HepG2 (cell line): ENCODE results near the gene CTDSP1. TPM values are rescaled to one million over a fixed set of nuclear protein-coding genes. Genes with fewer than 3 reads are reported as not detected.

ENCODE experiments used
- FOSL1 ChIP-seq: sonication (generic); formaldehyde crosslinking; IDR thresholded peaks from 2 replicates; pipeline ENCODE4 v1.9.0; 2021; ENCODE audit warnings: missing genetic modification reagents, borderline replicate concordance
- MEF2D ChIP-seq: sonication (generic); formaldehyde crosslinking; IDR thresholded peaks from 2 replicates; pipeline ENCODE4 v1.5.1; 2020; ENCODE audit warnings: mild to moderate bottlenecking, missing genetic modification reagents
- NFIB ChIP-seq: sonication (generic); formaldehyde crosslinking; IDR thresholded peaks from 2 replicates; pipeline ENCODE4 v1.9.0; 2021; ENCODE audit warnings: missing genetic modification reagents, mild to moderate bottlenecking, borderline replicate concordance
- RXRB ChIP-seq: IDR thresholded peaks from 2 replicates; pipeline ENCODE4 v1.6.1; 2016; ENCODE audit warnings: borderline replicate concordance, missing genetic modification reagents, missing compliant biosample characterization
- SNAPC4 ChIP-seq: sonication (generic); formaldehyde crosslinking; IDR thresholded peaks from 2 replicates; pipeline ENCODE4 v1.4.0; 2020; ENCODE audit warnings: mild to moderate bottlenecking, missing genetic modification reagents
- ZBTB10 ChIP-seq: sonication (generic); formaldehyde crosslinking; IDR thresholded peaks from 2 replicates; pipeline ENCODE4 v1.4.0; 2020; ENCODE audit warnings: missing genetic modification reagents, borderline replicate concordance
- ZNF792 ChIP-seq: IDR thresholded peaks from 2 replicates; pipeline ENCODE4 v1.6.1; 2016
- ZSCAN12 ChIP-seq: sonication (generic); formaldehyde crosslinking; IDR thresholded peaks from 2 replicates; pipeline ENCODE4 v1.9.0; 2021; ENCODE audit warnings: mild to moderate bottlenecking, missing genetic modification reagents
- polyA plus RNA-seq, 8 experiments: library from polyadenylated mRNA; depleted of rRNA in 3 of 8; stranded (reverse) in 7 of 8; unstranded in 1 of 8; fragments of >200 nt; fragmentation: Illumina TruSeq in 4 of 8; extraction: Trizol in 4 of 8; gene quantifications; 2 replicates each; pipeline versions ENCODE4 v1.2.1 to v1.2.3, GENCODE V29; 2011 to 2016; ENCODE audit warnings: low read depth in 4 of 8, missing spikeins in 1 of 8, mixed read lengths in 1 of 8; ENCODE audit not compliant: insufficient read depth in 1 of 8
- total RNA-seq, 5 experiments: library from RNA; depleted of rRNA; stranded (reverse); fragments of >200 nt; fragmentation: Illumina TruSeq; extraction: Trizol; gene quantifications; 2 replicates each; pipeline ENCODE4 v1.2.3, GENCODE V29; 2016; ENCODE audit warnings: low read depth in 1 of 5
- TF ChIP-seq, protein P1 (sequence below): sonication (generic); formaldehyde crosslinking; IDR thresholded peaks from 2 replicates; pipeline ENCODE4 v1.4.0; 2020; ENCODE audit warnings: missing genetic modification reagents
- TF ChIP-seq, protein P2 (sequence below): sonication (generic); formaldehyde crosslinking; conservative IDR thresholded peaks from 2 replicates; pipeline ENCODE4 v1.4.0; 2020; ENCODE audit warnings: missing genetic modification reagents
- TF ChIP-seq, protein P3 (sequence below): sonication (generic); formaldehyde crosslinking; IDR thresholded peaks from 2 replicates; pipeline ENCODE4 v1.4.0; 2020; ENCODE audit warnings: missing genetic modification reagents, borderline replicate concordance
- TF ChIP-seq, protein P4 (sequence below): sonication (generic); formaldehyde crosslinking; IDR thresholded peaks from 2 replicates; pipeline ENCODE4 v1.4.0; 2020; ENCODE audit warnings: missing genetic modification reagents

The CTDSP1 gene
- total and polyA plus RNA-seq, 2 of the 13 experiments (the other 11 are each of a cell fraction or from before 2014, with no cell fraction given): 91.0 to 268 TPM

DNA sequence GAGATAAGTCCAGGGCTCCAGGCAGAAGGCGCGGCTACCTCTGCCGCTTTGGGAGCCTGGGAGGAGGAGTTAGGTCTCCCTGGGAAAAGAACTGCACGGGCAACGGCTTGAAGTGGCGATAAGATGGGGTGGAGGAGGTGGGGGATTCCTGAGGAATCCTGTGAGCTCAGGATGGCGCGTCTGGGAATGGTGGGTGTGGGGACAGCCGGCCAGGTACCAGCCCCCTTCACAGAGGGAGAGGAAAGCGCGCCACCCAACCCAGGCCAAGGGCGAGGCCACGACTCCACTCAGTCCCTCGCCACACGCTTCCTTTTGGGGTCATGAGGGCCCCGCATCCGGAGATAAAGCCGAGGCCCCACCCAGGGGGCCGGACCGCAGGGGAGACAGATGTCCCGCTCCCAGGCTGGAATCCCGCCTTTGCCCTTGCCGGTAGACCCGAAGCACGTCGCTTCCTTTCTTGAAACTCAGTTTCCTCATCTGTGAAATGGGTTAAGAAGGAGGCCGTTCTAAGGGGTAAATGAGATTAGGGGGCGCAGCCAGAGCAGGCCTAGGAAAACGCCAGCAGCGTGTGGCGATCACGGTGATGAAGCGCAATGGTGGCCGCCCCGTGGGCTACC is 1.7 kb upstream of the CTDSP1 start (continued):
- TF ChIP-seq SNAPC4 (CRISPR knock-in tag) (no peak; the same call in 1 of the 2 replicates), RXRB (CRISPR knock-in tag) (peak; percentile 76), MEF2D (CRISPR knock-in tag) (peak; percentile 89), NFIB (CRISPR knock-in tag) (no peak), ZNF792 (peak; percentile 75), ZSCAN12 (CRISPR knock-in tag) (peak; percentile 92; the same call in 1 of the 2 replicates), ZBTB10 (peak; percentile 83; the same call in 1 of the 2 replicates), FOSL1 (no peak)
- TF ChIP-seq, protein P1, sequence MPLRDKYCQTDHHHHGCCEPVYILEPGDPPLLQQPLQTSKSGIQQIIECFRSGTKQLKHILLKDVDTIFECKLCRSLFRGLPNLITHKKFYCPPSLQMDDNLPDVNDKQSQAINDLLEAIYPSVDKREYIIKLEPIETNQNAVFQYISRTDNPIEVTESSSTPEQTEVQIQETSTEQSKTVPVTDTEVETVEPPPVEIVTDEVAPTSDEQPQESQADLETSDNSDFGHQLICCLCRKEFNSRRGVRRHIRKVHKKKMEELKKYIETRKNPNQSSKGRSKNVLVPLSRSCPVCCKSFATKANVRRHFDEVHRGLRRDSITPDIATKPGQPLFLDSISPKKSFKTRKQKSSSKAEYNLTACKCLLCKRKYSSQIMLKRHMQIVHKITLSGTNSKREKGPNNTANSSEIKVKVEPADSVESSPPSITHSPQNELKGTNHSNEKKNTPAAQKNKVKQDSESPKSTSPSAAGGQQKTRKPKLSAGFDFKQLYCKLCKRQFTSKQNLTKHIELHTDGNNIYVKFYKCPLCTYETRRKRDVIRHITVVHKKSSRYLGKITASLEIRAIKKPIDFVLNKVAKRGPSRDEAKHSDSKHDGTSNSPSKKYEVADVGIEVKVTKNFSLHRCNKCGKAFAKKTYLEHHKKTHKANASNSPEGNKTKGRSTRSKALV (CRISPR knock-in tag): peak; percentile 75; the same call in 1 of the 2 replicates
- TF ChIP-seq, protein P2, sequence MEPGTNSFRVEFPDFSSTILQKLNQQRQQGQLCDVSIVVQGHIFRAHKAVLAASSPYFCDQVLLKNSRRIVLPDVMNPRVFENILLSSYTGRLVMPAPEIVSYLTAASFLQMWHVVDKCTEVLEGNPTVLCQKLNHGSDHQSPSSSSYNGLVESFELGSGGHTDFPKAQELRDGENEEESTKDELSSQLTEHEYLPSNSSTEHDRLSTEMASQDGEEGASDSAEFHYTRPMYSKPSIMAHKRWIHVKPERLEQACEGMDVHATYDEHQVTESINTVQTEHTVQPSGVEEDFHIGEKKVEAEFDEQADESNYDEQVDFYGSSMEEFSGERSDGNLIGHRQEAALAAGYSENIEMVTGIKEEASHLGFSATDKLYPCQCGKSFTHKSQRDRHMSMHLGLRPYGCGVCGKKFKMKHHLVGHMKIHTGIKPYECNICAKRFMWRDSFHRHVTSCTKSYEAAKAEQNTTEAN: peak; percentile 64
- TF ChIP-seq, protein P3, sequence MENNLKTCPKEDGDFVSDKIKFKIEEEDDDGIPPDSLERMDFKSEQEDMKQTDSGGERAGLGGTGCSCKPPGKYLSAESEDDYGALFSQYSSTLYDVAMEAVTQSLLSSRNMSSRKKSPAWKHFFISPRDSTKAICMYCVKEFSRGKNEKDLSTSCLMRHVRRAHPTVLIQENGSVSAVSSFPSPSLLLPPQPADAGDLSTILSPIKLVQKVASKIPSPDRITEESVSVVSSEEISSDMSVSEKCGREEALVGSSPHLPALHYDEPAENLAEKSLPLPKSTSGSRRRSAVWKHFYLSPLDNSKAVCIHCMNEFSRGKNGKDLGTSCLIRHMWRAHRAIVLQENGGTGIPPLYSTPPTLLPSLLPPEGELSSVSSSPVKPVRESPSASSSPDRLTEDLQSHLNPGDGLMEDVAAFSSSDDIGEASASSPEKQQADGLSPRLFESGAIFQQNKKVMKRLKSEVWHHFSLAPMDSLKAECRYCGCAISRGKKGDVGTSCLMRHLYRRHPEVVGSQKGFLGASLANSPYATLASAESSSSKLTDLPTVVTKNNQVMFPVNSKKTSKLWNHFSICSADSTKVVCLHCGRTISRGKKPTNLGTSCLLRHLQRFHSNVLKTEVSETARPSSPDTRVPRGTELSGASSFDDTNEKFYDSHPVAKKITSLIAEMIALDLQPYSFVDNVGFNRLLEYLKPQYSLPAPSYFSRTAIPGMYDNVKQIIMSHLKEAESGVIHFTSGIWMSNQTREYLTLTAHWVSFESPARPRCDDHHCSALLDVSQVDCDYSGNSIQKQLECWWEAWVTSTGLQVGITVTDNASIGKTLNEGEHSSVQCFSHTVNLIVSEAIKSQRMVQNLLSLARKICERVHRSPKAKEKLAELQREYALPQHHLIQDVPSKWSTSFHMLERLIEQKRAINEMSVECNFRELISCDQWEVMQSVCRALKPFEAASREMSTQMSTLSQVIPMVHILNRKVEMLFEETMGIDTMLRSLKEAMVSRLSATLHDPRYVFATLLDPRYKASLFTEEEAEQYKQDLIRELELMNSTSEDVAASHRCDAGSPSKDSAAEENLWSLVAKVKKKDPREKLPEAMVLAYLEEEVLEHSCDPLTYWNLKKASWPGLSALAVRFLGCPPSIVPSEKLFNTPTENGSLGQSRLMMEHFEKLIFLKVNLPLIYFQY (CRISPR knock-in tag): peak; percentile 34; the same call in 1 of the 2 replicates
- TF ChIP-seq, protein P4, sequence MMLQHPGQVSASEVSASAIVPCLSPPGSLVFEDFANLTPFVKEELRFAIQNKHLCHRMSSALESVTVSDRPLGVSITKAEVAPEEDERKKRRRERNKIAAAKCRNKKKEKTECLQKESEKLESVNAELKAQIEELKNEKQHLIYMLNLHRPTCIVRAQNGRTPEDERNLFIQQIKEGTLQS: peak; percentile 7; the same call in 1 of the 2 replicates
